ENCODE results near the gene CACNA2D2. TPM values are rescaled to one million over a fixed set of nuclear protein-coding genes. Genes with fewer than 3 reads are reported as not detected.

Gene CACNA2D2
- total RNA-seq, 1 experiment from 2014 or later = not detected

- Histone ChIP-seq H3K9me3 (replicated peaks) (no peaks in the 10 kb centered on the region), H3K4me1 (no peaks in the 10 kb centered on the region), H3K27me3 (0 out of 2 replicates have a peak, but pooled peaks cover 2% of the 10 kb centered on the region), H3K27ac (no peak overlapping the region), H3K36me3 (no peaks in the 10 kb centered on the region), H3K4me3 (no peak overlapping the region)
- DNase-seq = no peak
Measured at GRCh38 chr3:50364573-50365079, 138.8 kb downstream of the CACNA2D2 start.

GRCh38 chr3:50359760-50360110, 143.7 kb downstream of the CACNA2D2 start:
- H3K27ac ChIP-seq = no peak overlapping the region
- no peaks in the 10 kb centered on the region for H3K9me3 ChIP-seq (replicated peaks)
- peaks cover 4% of the 10 kb centered on the region for H3K36me3 ChIP-seq
- peak overlapping the region; percentile 90 for H3K4me3 ChIP-seq
- H3K4me1 ChIP-seq = peaks cover 3% of the 10 kb centered on the region
- no peaks in the 10 kb centered on the region for H3K27me3 ChIP-seq
- no peak for DNase-seq

GRCh38 chr3:50358911-50359759, 144.3 kb downstream of the CACNA2D2 start, which contains the start of gene TMEM115:
Gene TMEM115 (minus strand): TSS chr3:50359521. CDS start chr3:50359063, 458 bp downstream.
- Histone ChIP-seq H3K36me3 (peaks cover 8% of the 10 kb centered on the region), H3K4me1 (peaks cover 3% of the 10 kb centered on the region), H3K27me3 (no peaks in the 10 kb centered on the region), H3K4me3 (peak within 1 kb of the TSS; percentile 90), H3K9me3 (replicated peaks) (no peaks in the 10 kb centered on the region), H3K27ac (peak within 1 kb of the TSS; percentile 56)
- DNase-seq = peak; percentile 98

- Histone ChIP-seq H3K27ac (peak overlapping the region; percentile 56), H3K4me3 (peak overlapping the region; percentile 90), H3K9me3 (replicated peaks) (no peaks in the 10 kb centered on the region), H3K4me1 (peaks cover 3% of the 10 kb centered on the region), H3K27me3 (no peaks in the 10 kb centered on the region), H3K36me3 (peaks cover 8% of the 10 kb centered on the region)
- DNase-seq = no peak
Measured at GRCh38 chr3:50358355-50358910, 145.0 kb downstream of the CACNA2D2 start.

- H3K27ac ChIP-seq = no peak overlapping the region
- H3K9me3 ChIP-seq (replicated peaks) = no peaks in the 10 kb centered on the region
- H3K4me3 ChIP-seq = peak overlapping the region; percentile 90
- peaks cover 11% of the 10 kb centered on the region for H3K36me3 ChIP-seq
- no peaks in the 10 kb centered on the region for H3K27me3 ChIP-seq
- H3K4me1 ChIP-seq = peaks cover 3% of the 10 kb centered on the region
- no peak for DNase-seq
Measured at GRCh38 chr3:50357481-50357880, 146.0 kb downstream of the CACNA2D2 start.

GRCh38 chr3:50356553-50356952, 146.9 kb downstream of the CACNA2D2 start:
- no peak overlapping the region for H3K4me3 ChIP-seq
- no peak overlapping the region for H3K27ac ChIP-seq
- H3K27me3 ChIP-seq = no peaks in the 10 kb centered on the region
- DNase-seq = no peak
- no peaks in the 10 kb centered on the region for H3K9me3 ChIP-seq (replicated peaks)
- peaks cover 11% of the 10 kb centered on the region for H3K36me3 ChIP-seq
- H3K4me1 ChIP-seq = peaks cover 3% of the 10 kb centered on the region

- no peak overlapping the region for H3K27ac ChIP-seq
- DNase-seq = no peak
- no peak overlapping the region for H3K4me3 ChIP-seq
- no peaks in the 10 kb centered on the region for H3K27me3 ChIP-seq
- peaks cover 11% of the 10 kb centered on the region for H3K36me3 ChIP-seq
- peaks cover 3% of the 10 kb centered on the region for H3K4me1 ChIP-seq
- no peaks in the 10 kb centered on the region for H3K9me3 ChIP-seq (replicated peaks)
Measured at GRCh38 chr3:50355829-50356552, 147.4 kb downstream of the CACNA2D2 start.

- H3K27ac ChIP-seq = no peak overlapping the region
- H3K36me3 ChIP-seq = peaks cover 11% of the 10 kb centered on the region
- DNase-seq = no peak
- H3K4me3 ChIP-seq = no peak overlapping the region
- no peaks in the 10 kb centered on the region for H3K27me3 ChIP-seq
- no peaks in the 10 kb centered on the region for H3K9me3 ChIP-seq (replicated peaks)
- peaks cover 3% of the 10 kb centered on the region for H3K4me1 ChIP-seq
Measured at GRCh38 chr3:50354850-50355249, 148.6 kb downstream of the CACNA2D2 start.

GRCh38 chr3:50354186-50354764, 149.2 kb downstream of the CACNA2D2 start:
- H3K27me3 ChIP-seq = no peaks in the 10 kb centered on the region
- H3K4me3 ChIP-seq = no peak overlapping the region
- H3K4me1 ChIP-seq = peaks cover 3% of the 10 kb centered on the region
- H3K27ac ChIP-seq = no peak overlapping the region
- H3K36me3 ChIP-seq = peaks cover 11% of the 10 kb centered on the region
- no peak for DNase-seq
- H3K9me3 ChIP-seq (replicated peaks) = no peaks in the 10 kb centered on the region

GRCh38 chr3:50353245-50354004, 150.0 kb downstream of the CACNA2D2 start:
- Histone ChIP-seq H3K27ac (no peak overlapping the region), H3K4me3 (no peak overlapping the region), H3K27me3 (no peaks in the 10 kb centered on the region), H3K9me3 (replicated peaks) (no peaks in the 10 kb centered on the region), H3K36me3 (peaks cover 11% of the 10 kb centered on the region), H3K4me1 (peaks cover 3% of the 10 kb centered on the region)
- no peak for DNase-seq

- Histone ChIP-seq H3K4me1 (peaks cover 3% of the 10 kb centered on the region), H3K27ac (no peak overlapping the region), H3K9me3 (replicated peaks) (no peaks in the 10 kb centered on the region), H3K36me3 (peaks cover 11% of the 10 kb centered on the region), H3K27me3 (no peaks in the 10 kb centered on the region), H3K4me3 (no peak overlapping the region)
- no peak for DNase-seq
Measured at GRCh38 chr3:50352781-50353180, 150.7 kb downstream of the CACNA2D2 start.

- Histone ChIP-seq H3K4me3 (peak overlapping the region; percentile 75), H3K27ac (no peak overlapping the region), H3K36me3 (peaks cover 8% of the 10 kb centered on the region; the same call in 1 of the 2 replicates)
Measured at GRCh38 chr3:50351323-50351697, 152.1 kb downstream of the CACNA2D2 start.

GRCh38 chr3:50350527-50351322, 152.7 kb downstream of the CACNA2D2 start, which contains the start of the genes CYB561D2 and NPRL2:
Gene CYB561D2 (plus strand): TSS chr3:50350862. CDS start chr3:50351434, 572 bp downstream.
Gene NPRL2 (minus strand): TSS chr3:50350775. CDS start chr3:50350652, 123 bp downstream.
- peak; percentile 95 to 96 for DNase-seq
- H3K4me3 ChIP-seq = peak within 1 kb of the TSS; percentile 75
- no peaks in the 10 kb centered on the region for H3K4me1 ChIP-seq
- H3K36me3 ChIP-seq = peaks cover 8% of the 10 kb centered on the region; the same call in 1 of the 2 replicates
- no peaks in the 10 kb centered on the region for H3K9me3 ChIP-seq (replicated peaks)
- H3K27ac ChIP-seq = peak within 1 kb of the TSS; percentile 64
- no peaks in the 10 kb centered on the region for H3K27me3 ChIP-seq

More at GRCh38 chr3:50351323-50351697, 152.1 kb downstream of the CACNA2D2 start:
- Histone ChIP-seq H3K4me1 (no peaks in the 10 kb centered on the region), H3K27me3 (no peaks in the 10 kb centered on the region), H3K9me3 (replicated peaks) (no peaks in the 10 kb centered on the region)
- no peak for DNase-seq

All from SJCRH30 (cell line).